ENCODE measurements around the gene CHCHD6.

DNA sequence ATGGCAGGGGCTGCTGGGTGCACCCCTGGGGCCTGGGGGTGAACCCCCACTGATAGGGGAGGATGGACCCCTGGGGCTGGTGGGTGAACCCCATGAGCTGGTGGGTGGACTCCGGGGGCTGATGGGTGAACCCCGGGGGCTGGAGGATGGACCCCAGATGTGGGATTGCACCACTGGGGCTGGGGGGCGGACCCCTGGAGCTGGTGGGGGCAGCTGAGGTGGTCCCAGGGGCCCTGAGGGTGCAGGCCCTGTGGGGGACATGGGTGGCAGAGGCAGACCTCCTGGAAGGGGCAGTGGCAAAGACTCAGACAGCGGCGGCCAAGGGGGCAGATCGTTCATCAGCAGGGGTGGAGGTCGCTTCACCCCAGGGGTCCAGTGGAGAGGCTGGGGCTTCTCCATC lies 31.7 kb upstream of the CHCHD6 start:
- TF ChIP-seq CTCF (IDR thresholded peaks at IDR 0.05; ENCODE audit: poor library complexity, severe bottlenecking) = no peak
- TF ChIP-seq SMC3 (conservative IDR thresholded peaks at IDR 0.05; ENCODE audit: poor library complexity) = no peak
- no peak for TF ChIP-seq POLR2AphosphoS5 (IDR thresholded peaks at IDR 0.05)
- TF ChIP-seq MXI1 (conservative IDR thresholded peaks at IDR 0.05; ENCODE audit: poor library complexity, severe bottlenecking) = no peak
- no peak for TF ChIP-seq REST (IDR thresholded peaks at IDR 0.05; ENCODE audit: borderline replicate concordance)
- no peak for TF ChIP-seq EP300 (conservative IDR thresholded peaks at IDR 0.05; ENCODE audit: poor library complexity, severe bottlenecking)

Measured in neural cell (in vitro differentiated cells).